Measurements from ENCODE around the gene GPR35. TPM values are rescaled to one million over a fixed set of nuclear protein-coding genes. Genes with fewer than 3 reads are reported as not detected.

GPR35 gene
- total RNA-seq, 4 donors from 2014 or later: 0.72 to 1.8 (median 0.87) TPM

- H3K36me3 ChIP-seq: peaks cover 0 to 39% of the 10 kb centered on the region in 2 donors
- ATAC-seq: no peak
- H3K27me3 ChIP-seq: no peaks in the 10 kb centered on the region
- H3K9me3 ChIP-seq: no peaks in the 10 kb centered on the region
- no peak overlapping the region for H3K4me3 ChIP-seq
- peaks cover 0 to 4% of the 10 kb centered on the region in 2 donors for H3K4me1 ChIP-seq
- H3K27ac ChIP-seq: no peak overlapping the region
- in situ Hi-C loops (cut with MboI; ENCODE audit: low sequenced_read_pairs in 4 of 4) (no loop called here), intact Hi-C loops (cut with DNase I; ENCODE audit: low total_unique reads) (no loop called here)
- DNase-seq: no peak
- TF ChIP-seq CTCF (IDR thresholded peaks at IDR 0.05 in 4 of 5, conservative IDR thresholded peaks at IDR 0.05 in 1 of 5) (no peak), POLR2A (IDR thresholded peaks at IDR 0.05) (no peak)
These were observed 47.2 kb upstream of the GPR35 start for GRCh38 chr2:240578110-240578450.

- Histone ChIP-seq H3K36me3 (peaks cover 0 to 35% of the 10 kb centered on the region in 2 donors), H3K27me3 (no peaks in the 10 kb centered on the region), H3K4me1 (peaks cover 0 to 4% of the 10 kb centered on the region in 2 donors), H3K9me3 (no peaks in the 10 kb centered on the region), H3K27ac (no peak overlapping the region), H3K4me3 (no peak overlapping the region)
- TF ChIP-seq POLR2A (IDR thresholded peaks at IDR 0.05): no peak
- no peak for TF ChIP-seq CTCF (IDR thresholded peaks at IDR 0.05 in 4 of 5, conservative IDR thresholded peaks at IDR 0.05 in 1 of 5)
- intact Hi-C loops (cut with DNase I; ENCODE audit: low total_unique reads): no loop called here
- no peak for DNase-seq
- ATAC-seq: no peak
- in situ Hi-C loops (cut with MboI; ENCODE audit: low sequenced_read_pairs in 4 of 4): no loop called here
These were observed 46.8 kb upstream of the GPR35 start for GRCh38 chr2:240578488-240578887.

GRCh38 chr2:240579071-240579762 lies 46.1 kb upstream of the GPR35 start:
- DNase-seq: no peak
- H3K27ac ChIP-seq: peak overlapping the region; percentile 7 to 69 (median 47)
- no peak for TF ChIP-seq CTCF (IDR thresholded peaks at IDR 0.05 in 4 of 5, conservative IDR thresholded peaks at IDR 0.05 in 1 of 5)
- no peak for TF ChIP-seq POLR2A (IDR thresholded peaks at IDR 0.05)
- intact Hi-C loops (cut with DNase I; ENCODE audit: low total_unique reads): no loop called here
- in situ Hi-C loops (cut with MboI; ENCODE audit: low sequenced_read_pairs in 4 of 4): no loop called here
- ATAC-seq: no peak
- H3K9me3 ChIP-seq: no peaks in the 10 kb centered on the region
- peaks cover 0 to 35% of the 10 kb centered on the region in 2 donors for H3K36me3 ChIP-seq
- H3K4me1 ChIP-seq: peaks cover 4 to 8% of the 10 kb centered on the region in 2 donors
- H3K27me3 ChIP-seq: no peaks in the 10 kb centered on the region
- no peak overlapping the region for H3K4me3 ChIP-seq

- no peak for TF ChIP-seq CTCF (IDR thresholded peaks at IDR 0.05 in 4 of 5, conservative IDR thresholded peaks at IDR 0.05 in 1 of 5)
- TF ChIP-seq POLR2A (IDR thresholded peaks at IDR 0.05): no peak
- Histone ChIP-seq H3K27me3 (no peaks in the 10 kb centered on the region), H3K4me1 (peaks cover 12 to 16% of the 10 kb centered on the region in 2 donors), H3K36me3 (peaks cover 0 to 28% of the 10 kb centered on the region in 2 donors), H3K9me3 (no peaks in the 10 kb centered on the region), H3K27ac (peak overlapping the region; percentile 7 to 69 (median 52)), H3K4me3 (no peak overlapping the region)
- intact Hi-C loops (cut with DNase I; ENCODE audit: low total_unique reads): loop anchor here (10.0 kb wide), 3 partner anchors 255 to 1055 kb away; partner anchors contain the start of genes ATG4B, NDUFA10 and THAP4
- in situ Hi-C loops (cut with MboI; ENCODE audit: low sequenced_read_pairs in 4 of 4): no loop called here
- DNase-seq (peak in 1 of 2 donors; percentile 77), ATAC-seq (peak; percentile 63 to 88)
These were observed 45.3 kb upstream of the GPR35 start for GRCh38 chr2:240579771-240580614.

Data from gastrocnemius medialis (tissue), 4 donors.